Measurements from ENCODE around the gene RPS5.
A peak's percentile ranks its signal among the peaks of the same experiment; 100 is the strongest.

RPS5 gene

DNA sequence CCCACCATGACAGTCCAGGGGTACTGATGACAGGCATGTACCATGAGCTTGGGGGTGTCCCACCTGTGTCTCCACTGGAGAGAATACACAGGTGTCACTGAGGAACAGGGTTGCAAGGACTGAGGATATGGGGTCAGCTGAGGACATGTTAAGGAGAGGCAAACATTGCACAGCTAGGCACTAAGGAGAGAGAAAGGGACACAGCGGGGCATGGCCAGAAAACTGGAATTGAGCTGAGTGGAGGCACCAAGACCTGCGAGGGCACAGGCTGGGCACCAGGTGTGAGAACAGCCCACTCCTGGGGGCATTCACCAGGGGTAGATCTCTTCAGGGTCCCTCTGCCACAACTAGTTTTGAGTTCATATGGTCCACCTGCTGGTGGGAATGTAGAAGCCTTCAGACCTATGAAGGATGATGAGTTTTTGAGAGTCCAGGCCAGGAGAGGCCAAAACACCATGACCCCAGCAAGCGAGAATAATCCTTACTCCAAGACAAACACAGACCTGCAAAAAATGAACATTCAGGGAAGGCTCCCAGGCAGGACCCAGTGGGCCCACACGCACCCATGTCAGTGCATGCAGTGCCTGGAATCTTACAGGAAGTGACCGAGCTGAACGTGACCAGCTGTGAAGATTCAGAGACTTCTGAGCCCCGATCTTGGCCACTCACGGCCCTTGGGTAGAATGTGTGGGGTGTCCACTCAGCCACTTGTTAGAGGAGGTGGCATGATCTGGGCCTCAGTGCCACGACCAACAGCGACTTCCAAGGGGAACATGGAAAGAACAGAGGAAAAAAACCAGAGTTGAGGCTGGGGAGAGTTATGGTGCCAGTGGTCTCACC lies 20.0 kb downstream of the RPS5 start:
- Histone ChIP-seq H3F3A (ENCODE audit: insufficient read depth, low read length) (no peaks in the 10 kb centered on the region), H3K9me3 (replicated peaks; ENCODE audit: insufficient read depth, low read length) (no peaks in the 10 kb centered on the region), H3K36me3 (replicated peaks; ENCODE audit: insufficient read depth, low read length) (no peaks in the 10 kb centered on the region), H4K20me1 (ENCODE audit: insufficient read depth, low read length) (no peaks in the 10 kb centered on the region), H2AFZ (ENCODE audit: low read length) (no peak overlapping the region), H3K9me2 (replicated peaks; ENCODE audit: insufficient read depth, low read length) (no peaks in the 10 kb centered on the region), H3K4me3 (ENCODE audit: low read length) (no peak overlapping the region), H3K79me2 (ENCODE audit: low read length) (no peaks in the 10 kb centered on the region), H3K4me1 (ENCODE audit: low read length) (0 out of 2 replicates have a peak, but pooled peaks cover 6% of the 10 kb centered on the region), H3K4me2 (ENCODE audit: low read depth, low read length) (peak overlapping the region; percentile 97; the same call in 1 of the 2 replicates), H3K27me3 (replicated peaks; ENCODE audit: insufficient read depth, low read length) (peaks cover 4% of the 10 kb centered on the region; the same call in 1 of the 2 replicates), H3K9ac (ENCODE audit: low read length) (no peak overlapping the region), H3K27ac (ENCODE audit: low read length) (no peak overlapping the region)
- no peak for DNase-seq
- TF ChIP-seq, protein P1, sequence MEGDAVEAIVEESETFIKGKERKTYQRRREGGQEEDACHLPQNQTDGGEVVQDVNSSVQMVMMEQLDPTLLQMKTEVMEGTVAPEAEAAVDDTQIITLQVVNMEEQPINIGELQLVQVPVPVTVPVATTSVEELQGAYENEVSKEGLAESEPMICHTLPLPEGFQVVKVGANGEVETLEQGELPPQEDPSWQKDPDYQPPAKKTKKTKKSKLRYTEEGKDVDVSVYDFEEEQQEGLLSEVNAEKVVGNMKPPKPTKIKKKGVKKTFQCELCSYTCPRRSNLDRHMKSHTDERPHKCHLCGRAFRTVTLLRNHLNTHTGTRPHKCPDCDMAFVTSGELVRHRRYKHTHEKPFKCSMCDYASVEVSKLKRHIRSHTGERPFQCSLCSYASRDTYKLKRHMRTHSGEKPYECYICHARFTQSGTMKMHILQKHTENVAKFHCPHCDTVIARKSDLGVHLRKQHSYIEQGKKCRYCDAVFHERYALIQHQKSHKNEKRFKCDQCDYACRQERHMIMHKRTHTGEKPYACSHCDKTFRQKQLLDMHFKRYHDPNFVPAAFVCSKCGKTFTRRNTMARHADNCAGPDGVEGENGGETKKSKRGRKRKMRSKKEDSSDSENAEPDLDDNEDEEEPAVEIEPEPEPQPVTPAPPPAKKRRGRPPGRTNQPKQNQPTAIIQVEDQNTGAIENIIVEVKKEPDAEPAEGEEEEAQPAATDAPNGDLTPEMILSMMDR (IDR thresholded peaks at IDR 0.05; ENCODE audit: low read length) = no peak
- no peak for TF ChIP-seq EZH2 (optimal IDR thresholded peaks at IDR 0.05; ENCODE audit: low read depth, low read length)
- no peak for TF ChIP-seq EZH2phosphoT487 (IDR thresholded peaks at IDR 0.05; ENCODE audit: low read length)

DNA sequence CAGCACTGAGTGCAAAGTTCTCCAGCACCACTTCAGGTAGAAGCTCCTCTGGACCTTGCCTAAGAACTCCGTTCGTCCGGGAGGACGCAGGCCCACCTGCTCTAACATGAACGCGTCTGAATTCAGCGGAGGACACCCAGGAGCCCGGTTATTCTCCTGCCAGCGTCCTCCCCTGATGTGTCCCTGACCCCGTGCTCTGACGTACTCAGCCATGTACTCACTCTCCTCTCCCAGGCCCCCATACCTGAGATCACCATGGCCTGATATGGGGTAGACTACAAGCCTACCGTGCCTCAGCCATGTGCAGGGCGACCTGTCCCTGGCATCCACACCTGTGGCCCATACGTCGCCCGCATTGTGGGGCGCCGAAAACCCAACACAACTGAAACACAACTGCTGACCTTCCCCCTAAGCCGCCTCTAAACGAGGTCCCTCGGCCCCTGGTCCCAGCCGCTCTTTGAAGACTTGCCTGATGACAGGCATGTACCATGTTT lies 20.6 kb downstream of the RPS5 start:
- H3K9ac ChIP-seq (ENCODE audit: low read length) = peak overlapping the region; percentile 67
- DNase-seq = no peak

GRCh38 chr19:58408152-58409009 lies 21.3 kb downstream of the RPS5 start, which contains the start of gene ZNF584:
Gene ZNF584, plus strand, starts transcription at chr19:58408649. Its CDS starts 499 bp downstream, at chr19:58409148.
- Histone ChIP-seq H3K9me2 (replicated peaks; ENCODE audit: insufficient read depth, low read length) (no peaks in the 10 kb centered on the region), H3K27me3 (replicated peaks; ENCODE audit: insufficient read depth, low read length) (no peaks in the 10 kb centered on the region), H3K36me3 (replicated peaks; ENCODE audit: insufficient read depth, low read length) (no peaks in the 10 kb centered on the region), H3K4me3 (ENCODE audit: low read length) (peak within 1 kb of the TSS; percentile 95), H3K79me2 (ENCODE audit: low read length) (no peaks in the 10 kb centered on the region), H4K20me1 (ENCODE audit: insufficient read depth, low read length) (no peaks in the 10 kb centered on the region), H3K9ac (ENCODE audit: low read length) (peak within 1 kb of the TSS; percentile 67), H3K4me1 (ENCODE audit: low read length) (0 out of 2 replicates have a peak, but pooled peaks cover 6% of the 10 kb centered on the region), H3F3A (ENCODE audit: insufficient read depth, low read length) (no peaks in the 10 kb centered on the region), H3K9me3 (replicated peaks; ENCODE audit: insufficient read depth, low read length) (no peaks in the 10 kb centered on the region), H3K4me2 (ENCODE audit: low read depth, low read length) (peak within 1 kb of the TSS; percentile 97), H2AFZ (ENCODE audit: low read length) (peak within 1 kb of the TSS; percentile 97), H3K27ac (ENCODE audit: low read length) (no peak within 1 kb of the TSS)
- TF ChIP-seq, protein P1 (IDR thresholded peaks at IDR 0.05; ENCODE audit: low read length) = peak; percentile 37
- TF ChIP-seq EZH2 (optimal IDR thresholded peaks at IDR 0.05; ENCODE audit: low read depth, low read length) = no peak
- DNase-seq = peak; percentile 93

More for the DNA sequence above, 20.6 kb downstream of the RPS5 start:
- H3K4me3 ChIP-seq (ENCODE audit: low read length) = peak overlapping the region; percentile 95
- no peaks in the 10 kb centered on the region for H3K79me2 ChIP-seq (ENCODE audit: low read length)
- H2AFZ ChIP-seq (ENCODE audit: low read length) = peak overlapping the region; percentile 97
- H3K36me3 ChIP-seq (replicated peaks; ENCODE audit: insufficient read depth, low read length) = no peaks in the 10 kb centered on the region
- no peaks in the 10 kb centered on the region for H3K9me3 ChIP-seq (replicated peaks; ENCODE audit: insufficient read depth, low read length)
- H3F3A ChIP-seq (ENCODE audit: insufficient read depth, low read length) = no peaks in the 10 kb centered on the region
- no peaks in the 10 kb centered on the region for H3K27me3 ChIP-seq (replicated peaks; ENCODE audit: insufficient read depth, low read length)
- H3K27ac ChIP-seq (ENCODE audit: low read length) = no peak overlapping the region
- no peaks in the 10 kb centered on the region for H3K9me2 ChIP-seq (replicated peaks; ENCODE audit: insufficient read depth, low read length)
- H3K4me1 ChIP-seq (ENCODE audit: low read length) = 0 out of 2 replicates have a peak, but pooled peaks cover 6% of the 10 kb centered on the region
- TF ChIP-seq EZH2 (optimal IDR thresholded peaks at IDR 0.05; ENCODE audit: low read depth, low read length) (no peak), EZH2phosphoT487 (IDR thresholded peaks at IDR 0.05; ENCODE audit: low read length) (no peak)
- TF ChIP-seq, protein P1 (IDR thresholded peaks at IDR 0.05; ENCODE audit: low read length) = no peak
- peak overlapping the region; percentile 97 for H3K4me2 ChIP-seq (ENCODE audit: low read depth, low read length)
- no peaks in the 10 kb centered on the region for H4K20me1 ChIP-seq (ENCODE audit: insufficient read depth, low read length)
